Uterus (tissue), 2 donors: ENCODE measurements around the gene U2AF1L4.

Experiments used
- POLR2A ChIP-seq, 2 donors: fragments of 450-650 bp; IDR thresholded peaks; one replicate each; pipeline ENCODE4 v1.6.1; 2016; ENCODE audit warnings: antibody characterized with exemption in 2 of 2, mild to moderate bottlenecking in 1 of 2, moderate library complexity in 1 of 2
- TF ChIP-seq, protein P1 (sequence below), 4 experiments: fragments of 200-600 bp in 2 of 4; fragments of 450-650 bp in 2 of 4; sonication (generic) in 2 of 4; IDR thresholded peaks; one replicate each; pipeline ENCODE4 v1.5.1; 2016 to 2019; ENCODE audit warnings: antibody characterized with exemption in 4 of 4, mild to moderate bottlenecking in 2 of 4, moderate library complexity in 1 of 4

DNA sequence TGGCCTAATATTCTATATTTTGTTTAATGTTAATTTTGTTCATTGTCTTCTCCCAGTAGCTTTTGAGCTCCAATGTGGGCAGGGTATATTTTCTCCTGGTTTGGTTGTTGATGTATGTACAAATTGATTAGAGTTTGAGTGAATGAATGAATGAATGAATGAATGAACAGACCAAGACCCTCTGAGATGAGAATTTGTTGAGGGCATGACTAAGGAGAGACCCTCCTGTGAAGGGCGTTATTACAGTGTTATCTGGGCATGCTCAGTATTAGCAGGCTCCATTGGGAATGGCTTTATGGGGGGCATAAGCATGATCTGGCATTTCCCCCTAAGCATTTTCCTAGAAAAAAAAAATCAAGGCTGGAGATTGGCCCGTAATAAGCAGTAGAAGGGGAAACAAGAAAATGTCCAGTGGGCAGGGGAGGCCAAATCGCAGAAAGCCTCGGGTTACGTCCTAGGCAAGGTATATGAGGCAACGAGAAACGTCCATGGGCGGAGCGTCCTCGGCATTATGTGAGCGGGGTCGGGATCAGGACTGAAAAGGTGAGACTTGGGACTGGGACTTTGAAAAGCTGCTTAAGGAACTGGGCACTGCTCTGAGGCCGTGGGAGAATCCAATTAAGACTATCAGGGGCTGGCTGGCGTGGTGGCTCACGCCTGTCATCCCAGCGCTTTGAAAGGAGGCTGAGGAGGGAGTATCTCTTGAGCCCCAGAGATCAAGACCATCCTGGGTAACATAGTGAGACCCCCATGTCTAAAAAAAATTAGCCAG, 29.2 kb upstream of the U2AF1L4 start:
- TF ChIP-seq, protein P1, sequence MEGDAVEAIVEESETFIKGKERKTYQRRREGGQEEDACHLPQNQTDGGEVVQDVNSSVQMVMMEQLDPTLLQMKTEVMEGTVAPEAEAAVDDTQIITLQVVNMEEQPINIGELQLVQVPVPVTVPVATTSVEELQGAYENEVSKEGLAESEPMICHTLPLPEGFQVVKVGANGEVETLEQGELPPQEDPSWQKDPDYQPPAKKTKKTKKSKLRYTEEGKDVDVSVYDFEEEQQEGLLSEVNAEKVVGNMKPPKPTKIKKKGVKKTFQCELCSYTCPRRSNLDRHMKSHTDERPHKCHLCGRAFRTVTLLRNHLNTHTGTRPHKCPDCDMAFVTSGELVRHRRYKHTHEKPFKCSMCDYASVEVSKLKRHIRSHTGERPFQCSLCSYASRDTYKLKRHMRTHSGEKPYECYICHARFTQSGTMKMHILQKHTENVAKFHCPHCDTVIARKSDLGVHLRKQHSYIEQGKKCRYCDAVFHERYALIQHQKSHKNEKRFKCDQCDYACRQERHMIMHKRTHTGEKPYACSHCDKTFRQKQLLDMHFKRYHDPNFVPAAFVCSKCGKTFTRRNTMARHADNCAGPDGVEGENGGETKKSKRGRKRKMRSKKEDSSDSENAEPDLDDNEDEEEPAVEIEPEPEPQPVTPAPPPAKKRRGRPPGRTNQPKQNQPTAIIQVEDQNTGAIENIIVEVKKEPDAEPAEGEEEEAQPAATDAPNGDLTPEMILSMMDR (IDR thresholded peaks at IDR 0.05): no peak
- TF ChIP-seq POLR2A (IDR thresholded peaks at IDR 0.05): no peak
